Esophagus muscularis mucosa (tissue), 4 donors: ENCODE measurements around the gene CAMSAP1. TPM values are rescaled to one million over a fixed set of nuclear protein-coding genes. Genes with fewer than 3 reads are reported as not detected.

Source experiments
- DNase-seq: peaks from one replicate; pipeline ENCODE4 v3.0.0-alpha.2; 2017; ENCODE audit errors: extremely low spot score
- H3K27ac ChIP-seq, 4 donors: fragments of 200-600 bp; sonication (generic); replicated peaks in 1 of 4; 1 replicate in 3 of 4; 2 replicates in 1 of 4; pipeline ENCODE4 v1.5.1; 2016 to 2019; ENCODE audit warnings: mild to moderate bottlenecking in 1 of 4
- H3K27me3 ChIP-seq, 4 donors: fragments of 200-600 bp; sonication (generic); one replicate each; pipeline versions ENCODE4 v1.5.1 to v1.6.0; 2016 to 2019
- H3K36me3 ChIP-seq, 4 donors: fragments of 200-600 bp; sonication (generic); one replicate each; pipeline ENCODE4 v1.5.1; 2016 to 2019
- H3K4me1 ChIP-seq, 4 donors: fragments of 200-600 bp; sonication (generic); one replicate each; pipeline ENCODE4 v1.5.1; 2016 to 2019
- H3K4me3 ChIP-seq, 4 donors: fragments of 200-600 bp; sonication (generic); 1 replicate in 2 of 4; 2 replicates in 2 of 4; pipeline ENCODE4 v1.5.1; 2016 to 2019; ENCODE audit warnings: mild to moderate bottlenecking in 4 of 4, moderate library complexity in 1 of 4
- H3K9me3 ChIP-seq, 4 donors: fragments of 200-600 bp; sonication (generic); 1 replicate in 3 of 4; 2 replicates in 1 of 4; pipeline ENCODE4 v1.5.1; 2016 to 2019
- EP300 ChIP-seq: sonication (generic); formaldehyde crosslinking; IDR thresholded peaks from one replicate; pipeline ENCODE4 v1.6.1; 2017; ENCODE audit warnings: antibody characterized with exemption
- POLR2A ChIP-seq: fragments of 450-650 bp; IDR thresholded peaks from one replicate; pipeline ENCODE4 v1.6.1; 2017; ENCODE audit warnings: antibody characterized with exemption, moderate library complexity, mild to moderate bottlenecking, low read depth
- POLR2AphosphoS5 ChIP-seq, 2 donors: sonication (generic); formaldehyde crosslinking; IDR thresholded peaks; one replicate each; pipeline ENCODE4 v1.6.1; 2017; ENCODE audit warnings: antibody characterized with exemption in 2 of 2
- WGBS: methylation state at CpG from one replicate; pipeline ENCODE4 v1.1.5; 2018; 5-methylcytosine and 5-hydroxymethylcytosine counted together
- intact Hi-C: fragments of 100-400 bp; cut with DNase I; formaldehyde crosslinking; loops from one replicate; pipeline ENCODE4 v1.15.1; 2023
- total RNA-seq, 4 donors: library from RNA; depleted of rRNA; stranded (reverse); fragments of >200 nt; gene quantifications; one replicate each; pipeline versions ENCODE4 v1.1.0 to v1.2.1, GENCODE V29; 2016
- TF ChIP-seq, protein P1 (sequence below), 3 experiments: fragments of 200-600 bp in 2 of 3; fragments of 450-650 bp in 1 of 3; sonication (generic) in 2 of 3; IDR thresholded peaks; one replicate each; pipeline ENCODE4 v1.5.1; 2017 to 2019; ENCODE audit warnings: antibody characterized with exemption in 3 of 3, mild to moderate bottlenecking in 2 of 3, moderate library complexity in 1 of 3

The CAMSAP1 gene
- total RNA-seq, 4 donors from 2014 or later, result 21.0 to 52.7 (median 30.5) TPM

DNA sequence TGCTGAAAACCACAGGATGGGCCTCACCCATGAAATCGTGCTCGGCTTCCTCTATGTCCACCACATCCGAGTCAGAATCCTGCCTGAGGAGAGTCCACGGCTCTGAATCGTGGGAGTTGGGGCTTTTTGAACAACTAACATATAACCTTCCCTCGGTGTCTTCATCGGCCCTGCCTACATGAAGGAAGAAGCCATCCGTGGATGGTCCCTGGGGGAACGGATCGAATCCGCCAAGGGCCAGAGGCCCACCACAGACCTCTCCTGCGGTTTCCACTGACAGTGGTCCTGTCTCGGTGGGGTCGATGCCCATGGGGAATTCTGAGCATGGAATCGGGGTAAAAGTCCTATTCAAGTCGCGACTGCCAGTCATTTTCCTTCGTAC lies 85.0 kb downstream of the CAMSAP1 start:
- DNase-seq, result no peak
- intact Hi-C loops, result no loop called here
- no peaks in the 10 kb centered on the region for H3K4me1 ChIP-seq
- peaks cover 46 to 96% (median 76%) of the 10 kb centered on the region in 4 donors for H3K36me3 ChIP-seq
- 88% methylated on average over 17 of the region's 18 CpGs for WGBS
- H3K9me3 ChIP-seq, result no peaks in the 10 kb centered on the region
- H3K27me3 ChIP-seq, result no peaks in the 10 kb centered on the region
- H3K27ac ChIP-seq, result no peak overlapping the region
- TF ChIP-seq POLR2A (no peak), POLR2AphosphoS5 (IDR thresholded peaks at IDR 0.05) (no peak), EP300 (no peak)
- TF ChIP-seq, protein P1, sequence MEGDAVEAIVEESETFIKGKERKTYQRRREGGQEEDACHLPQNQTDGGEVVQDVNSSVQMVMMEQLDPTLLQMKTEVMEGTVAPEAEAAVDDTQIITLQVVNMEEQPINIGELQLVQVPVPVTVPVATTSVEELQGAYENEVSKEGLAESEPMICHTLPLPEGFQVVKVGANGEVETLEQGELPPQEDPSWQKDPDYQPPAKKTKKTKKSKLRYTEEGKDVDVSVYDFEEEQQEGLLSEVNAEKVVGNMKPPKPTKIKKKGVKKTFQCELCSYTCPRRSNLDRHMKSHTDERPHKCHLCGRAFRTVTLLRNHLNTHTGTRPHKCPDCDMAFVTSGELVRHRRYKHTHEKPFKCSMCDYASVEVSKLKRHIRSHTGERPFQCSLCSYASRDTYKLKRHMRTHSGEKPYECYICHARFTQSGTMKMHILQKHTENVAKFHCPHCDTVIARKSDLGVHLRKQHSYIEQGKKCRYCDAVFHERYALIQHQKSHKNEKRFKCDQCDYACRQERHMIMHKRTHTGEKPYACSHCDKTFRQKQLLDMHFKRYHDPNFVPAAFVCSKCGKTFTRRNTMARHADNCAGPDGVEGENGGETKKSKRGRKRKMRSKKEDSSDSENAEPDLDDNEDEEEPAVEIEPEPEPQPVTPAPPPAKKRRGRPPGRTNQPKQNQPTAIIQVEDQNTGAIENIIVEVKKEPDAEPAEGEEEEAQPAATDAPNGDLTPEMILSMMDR (IDR thresholded peaks at IDR 0.05), result no peak
- H3K4me3 ChIP-seq, result no peak overlapping the region

DNA sequence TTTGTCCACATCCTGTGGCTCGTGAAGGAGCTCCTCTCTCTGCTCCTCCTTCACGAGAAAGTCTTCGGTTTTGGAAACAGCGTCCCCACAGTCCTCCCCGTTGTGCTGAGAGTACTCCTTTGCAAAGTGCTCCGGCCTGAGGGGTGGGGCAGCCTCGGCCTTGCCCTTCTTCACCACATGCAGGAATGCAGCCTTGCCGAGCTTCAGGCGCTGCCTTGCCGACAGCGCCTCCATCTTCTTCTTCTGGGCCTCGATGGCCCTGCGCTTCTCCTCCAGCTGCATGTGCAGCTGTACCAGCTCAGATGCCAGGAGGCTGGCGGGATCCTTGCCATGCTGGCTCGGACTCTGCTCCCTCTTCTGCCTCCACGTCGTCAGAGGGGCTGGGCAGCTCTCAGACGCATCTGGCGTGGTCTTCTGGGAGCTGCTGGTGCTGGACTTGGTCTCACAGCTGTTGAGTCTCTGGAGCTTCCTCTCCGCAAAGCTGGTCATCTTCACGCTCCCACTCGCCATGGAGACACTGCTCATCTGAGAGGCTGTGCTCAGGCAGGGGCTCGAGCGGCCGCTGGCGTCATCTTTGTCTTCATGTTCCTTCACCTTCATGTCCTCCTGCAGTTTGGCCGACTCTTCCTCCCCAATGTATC lies 85.5 kb downstream of the CAMSAP1 start:
- H3K4me3 ChIP-seq, result no peak overlapping the region
- WGBS, result 96% methylated on average over 27 of the region's 27 CpGs
- peaks cover 51 to 96% (median 79%) of the 10 kb centered on the region in 4 donors for H3K36me3 ChIP-seq
- no peak overlapping the region for H3K27ac ChIP-seq
- intact Hi-C loops, result no loop called here
- no peaks in the 10 kb centered on the region for H3K9me3 ChIP-seq
- TF ChIP-seq POLR2A (no peak), POLR2AphosphoS5 (IDR thresholded peaks at IDR 0.05) (no peak), EP300 (no peak)
- TF ChIP-seq, protein P1 (IDR thresholded peaks at IDR 0.05), result no peak
- H3K4me1 ChIP-seq, result no peaks in the 10 kb centered on the region
- H3K27me3 ChIP-seq, result no peaks in the 10 kb centered on the region
- DNase-seq, result no peak

DNA sequence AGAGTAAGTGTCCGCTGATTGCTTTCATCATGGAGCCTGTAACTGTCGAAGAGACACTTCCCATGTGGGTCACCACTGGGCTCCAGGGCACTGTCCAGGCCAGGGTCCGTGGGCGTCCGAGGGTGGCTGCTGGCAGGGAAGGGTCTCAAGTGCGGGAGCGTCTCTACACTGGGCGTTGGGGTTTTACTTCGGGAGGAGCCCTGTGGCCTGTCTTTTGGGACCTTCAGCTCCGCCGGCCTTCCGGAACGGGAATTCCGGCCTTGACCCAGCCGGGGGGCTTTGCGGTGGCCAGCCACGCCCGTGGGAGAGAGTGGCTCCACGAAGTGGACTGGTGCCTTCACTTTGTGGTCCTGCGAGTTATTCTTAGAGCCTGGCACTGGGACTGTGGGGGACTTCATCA lies 86.2 kb downstream of the CAMSAP1 start:
- H3K27ac ChIP-seq, result no peak overlapping the region
- H3K9me3 ChIP-seq, result no peaks in the 10 kb centered on the region
- no peak for TF ChIP-seq POLR2AphosphoS5 (IDR thresholded peaks at IDR 0.05)
- no peak for TF ChIP-seq POLR2A
- TF ChIP-seq, protein P1 (IDR thresholded peaks at IDR 0.05), result no peak
- no peak for TF ChIP-seq EP300
- no peak for DNase-seq
- no peaks in the 10 kb centered on the region for H3K4me1 ChIP-seq
- intact Hi-C loops, result no loop called here
- peaks cover 58 to 96% (median 84%) of the 10 kb centered on the region in 4 donors for H3K36me3 ChIP-seq
- no peak overlapping the region for H3K4me3 ChIP-seq
- no peaks in the 10 kb centered on the region for H3K27me3 ChIP-seq
- 95% methylated on average over 9 of the region's 20 CpGs for WGBS

DNA sequence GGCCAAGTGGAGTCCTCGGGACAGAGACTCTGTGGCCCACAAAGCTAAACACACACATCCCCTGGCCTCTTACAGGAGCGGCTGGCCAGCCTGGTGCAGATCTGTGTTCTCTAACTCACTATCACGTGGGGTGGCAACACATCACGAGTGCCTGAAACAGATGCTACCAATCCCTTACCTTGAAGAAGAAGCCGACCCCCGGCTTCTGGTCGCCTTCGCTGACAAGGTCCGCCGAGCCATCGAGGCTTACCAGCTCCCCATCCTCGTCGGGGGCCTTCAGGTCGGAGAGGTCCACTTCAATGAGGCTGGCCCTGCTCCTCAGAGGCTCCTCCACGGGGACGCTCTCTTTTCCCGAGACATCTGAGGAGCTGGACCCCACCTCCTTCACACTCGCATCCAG lies 86.7 kb downstream of the CAMSAP1 start:
- Histone ChIP-seq H3K4me3 (no peak overlapping the region), H3K9me3 (no peaks in the 10 kb centered on the region), H3K27me3 (no peaks in the 10 kb centered on the region), H3K27ac (no peak overlapping the region), H3K36me3 (peaks cover 63 to 97% (median 86%) of the 10 kb centered on the region in 4 donors), H3K4me1 (no peaks in the 10 kb centered on the region)
- 96% methylated on average over 17 of the region's 18 CpGs for WGBS
- TF ChIP-seq POLR2AphosphoS5 (IDR thresholded peaks at IDR 0.05) (no peak), POLR2A (no peak), EP300 (no peak)
- TF ChIP-seq, protein P1 (IDR thresholded peaks at IDR 0.05), result no peak
- no peak for DNase-seq
- intact Hi-C loops, result no loop called here

DNA sequence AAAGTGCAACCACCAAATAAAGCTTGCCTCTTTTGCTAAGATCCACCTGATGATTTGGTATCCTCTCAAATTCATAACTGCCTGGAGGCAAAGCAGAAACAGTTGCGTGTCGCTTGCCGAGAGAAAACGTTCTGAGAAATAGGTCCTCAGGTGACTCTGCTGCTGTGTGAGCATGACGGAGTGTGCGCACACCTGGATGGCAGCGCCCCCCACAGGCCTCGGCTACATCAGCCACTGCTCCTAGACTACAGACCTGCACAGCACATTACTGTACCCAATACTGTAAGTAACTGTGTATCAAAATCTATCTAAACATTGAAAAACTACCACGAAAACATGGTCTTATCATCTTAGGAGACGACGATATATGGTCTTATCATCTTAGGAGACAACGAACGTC lies 87.4 kb downstream of the CAMSAP1 start:
- intact Hi-C loops, result no loop called here
- Histone ChIP-seq H3K9me3 (no peaks in the 10 kb centered on the region), H3K36me3 (peaks cover 69 to 100% (median 91%) of the 10 kb centered on the region in 4 donors), H3K27ac (no peak overlapping the region), H3K4me3 (no peak overlapping the region), H3K27me3 (no peaks in the 10 kb centered on the region), H3K4me1 (no peaks in the 10 kb centered on the region)
- no peak for DNase-seq
- 90% methylated on average over 13 of the region's 13 CpGs for WGBS
- TF ChIP-seq POLR2A, result no peak
- no peak for TF ChIP-seq EP300
- TF ChIP-seq, protein P1 (IDR thresholded peaks at IDR 0.05), result no peak
- no peak for TF ChIP-seq POLR2AphosphoS5 (IDR thresholded peaks at IDR 0.05)
